Measurements from ENCODE around the gene TAP1. TPM values are rescaled to one million over a fixed set of nuclear protein-coding genes. Genes with fewer than 3 reads are reported as not detected.

The TAP1 gene
- total and polyA plus RNA-seq, 9 of the 15 experiments (the other 6 are each of a cell fraction or from before 2014, with no cell fraction given): 1.3 to 6.0 (median 4.2) TPM

DNA sequence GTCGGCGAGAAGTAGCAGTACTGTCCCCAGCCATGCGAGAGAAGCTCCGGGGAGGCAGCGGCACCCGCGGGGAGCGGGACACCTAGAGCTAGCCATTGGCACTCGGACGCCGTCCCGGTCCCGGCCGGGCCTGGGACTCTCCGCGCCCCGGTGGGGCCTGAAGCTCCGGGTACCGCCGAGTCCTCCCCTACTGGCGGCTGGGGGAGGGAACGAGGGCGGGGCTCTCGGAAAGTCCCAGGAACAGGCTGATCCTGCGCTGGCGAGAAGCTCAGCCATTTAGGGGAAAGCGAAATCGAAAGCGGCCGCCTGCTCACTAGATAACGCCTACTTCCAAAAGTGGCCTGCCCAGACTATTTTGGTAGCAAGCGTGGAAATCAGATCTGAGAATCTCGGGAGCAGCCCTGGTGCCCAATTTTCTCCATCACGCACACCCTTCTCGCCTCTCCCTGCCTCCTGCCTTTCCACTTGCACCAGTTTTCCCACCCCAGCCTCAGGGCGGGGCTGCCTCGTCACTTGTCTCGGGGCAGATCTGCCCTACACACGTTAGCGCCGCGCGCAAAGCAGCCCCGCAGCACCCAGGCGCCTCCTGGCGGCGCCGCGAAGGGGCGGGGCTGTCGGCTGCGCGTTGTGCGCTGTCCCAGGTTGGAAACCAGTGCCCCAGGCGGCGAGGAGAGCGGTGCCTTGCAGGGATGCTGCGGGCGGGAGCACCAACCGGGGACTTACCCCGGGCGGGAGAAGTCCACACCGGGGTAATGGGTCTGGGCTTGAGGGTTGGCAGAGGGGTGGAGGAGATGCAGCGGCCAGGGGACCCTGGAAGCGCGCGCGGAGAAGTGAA is at the start of gene TAP1, which contains the start of gene PSMB9 (continued):
- TF ChIP-seq ZFX (CRISPR knock-in tag; IDR thresholded peaks at IDR 0.05): peak; percentile 79
- TF ChIP-seq, protein P1, sequence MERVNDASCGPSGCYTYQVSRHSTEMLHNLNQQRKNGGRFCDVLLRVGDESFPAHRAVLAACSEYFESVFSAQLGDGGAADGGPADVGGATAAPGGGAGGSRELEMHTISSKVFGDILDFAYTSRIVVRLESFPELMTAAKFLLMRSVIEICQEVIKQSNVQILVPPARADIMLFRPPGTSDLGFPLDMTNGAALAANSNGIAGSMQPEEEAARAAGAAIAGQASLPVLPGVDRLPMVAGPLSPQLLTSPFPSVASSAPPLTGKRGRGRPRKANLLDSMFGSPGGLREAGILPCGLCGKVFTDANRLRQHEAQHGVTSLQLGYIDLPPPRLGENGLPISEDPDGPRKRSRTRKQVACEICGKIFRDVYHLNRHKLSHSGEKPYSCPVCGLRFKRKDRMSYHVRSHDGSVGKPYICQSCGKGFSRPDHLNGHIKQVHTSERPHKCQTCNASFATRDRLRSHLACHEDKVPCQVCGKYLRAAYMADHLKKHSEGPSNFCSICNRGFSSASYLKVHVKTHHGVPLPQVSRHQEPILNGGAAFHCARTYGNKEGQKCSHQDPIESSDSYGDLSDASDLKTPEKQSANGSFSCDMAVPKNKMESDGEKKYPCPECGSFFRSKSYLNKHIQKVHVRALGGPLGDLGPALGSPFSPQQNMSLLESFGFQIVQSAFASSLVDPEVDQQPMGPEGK (CRISPR knock-in tag; IDR thresholded peaks at IDR 0.05; ENCODE audit: borderline replicate concordance): 0 out of 2 replicates have a peak, but pooled peaks have one; percentile 37
- TF ChIP-seq STAG1 (CRISPR knock-in tag; IDR thresholded peaks at IDR 0.05; ENCODE audit: borderline replicate concordance): no peak
- peak; percentile 77; the same call in 1 of the 2 replicates for TF ChIP-seq DIDO1 (tag; IDR thresholded peaks at IDR 0.05; ENCODE audit: low read depth)

DNA sequence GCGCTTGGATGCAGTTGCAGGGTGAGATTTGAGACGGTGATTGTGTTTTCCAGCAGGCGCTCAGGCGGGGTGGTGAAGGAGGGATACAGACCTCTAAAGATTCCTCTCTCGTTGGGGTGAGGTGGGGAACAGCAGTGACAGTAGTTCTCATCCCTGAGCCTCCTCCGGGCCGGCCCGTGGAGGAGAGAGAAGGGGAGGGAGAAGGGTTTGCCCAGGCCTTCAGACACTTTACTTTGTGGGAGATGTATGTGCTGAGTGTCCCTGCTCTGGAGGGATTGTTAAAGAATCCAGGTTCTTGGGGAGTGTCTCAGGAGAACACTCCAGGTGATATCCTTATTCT is 41.5 kb upstream of the TAP1 start:
- POLR2A ChIA-PET: interaction anchor here (0.8 to 0.9 kb wide), 2 partner anchors 77 to 79 kb away, joined by 4 read pairs; no protein-coding TSS in a partner anchor
- CTCF ChIA-PET (ENCODE audit: low intra/inter-chr PET ratio): no interaction called here
- Histone ChIP-seq H2AFZ (ENCODE audit: low read depth, low read length) (no peak overlapping the region), H3K9me3 (replicated peaks; ENCODE audit: control insufficient read depth, insufficient read depth, low read depth, low read length) (no peaks in the 10 kb centered on the region), H3K9ac (ENCODE audit: insufficient read depth in 1 of 2, low read depth in 2 of 2, low read length in 2 of 2) (no peak overlapping the region), H3K4me2 (ENCODE audit: insufficient read depth, low read length) (no peak overlapping the region), H3K4me3 (no peak overlapping the region), H4K20me1 (replicated peaks; ENCODE audit: control insufficient read depth, insufficient read depth, low read length) (no peaks in the 10 kb centered on the region), H3K27me3 (ENCODE audit: control insufficient read depth in 2 of 2, insufficient read depth in 2 of 2, low read length in 2 of 2) (peaks cover 40 to 41% of the 10 kb centered on the region in 2 experiments), H3K79me2 (ENCODE audit: control insufficient read depth, insufficient read depth, low read length) (no peaks in the 10 kb centered on the region), H3K4me1 (replicated peaks in 1 of 2; ENCODE audit: control insufficient read depth in 2 of 2, insufficient read depth in 2 of 2, low read length in 2 of 2) (peaks cover 0 to 8% of the 10 kb centered on the region in 2 experiments; a peak in 2 of 5 replicates), H3K36me3 (ENCODE audit: control insufficient read depth, insufficient read depth, low read length) (no peaks in the 10 kb centered on the region), H3K9me1 (ENCODE audit: control insufficient read depth, insufficient read depth, low read length) (no peaks in the 10 kb centered on the region), H3K27ac (ENCODE audit: extremely low read depth, low read depth, low read length) (no peak overlapping the region)
- ATAC-seq: no peak
- BruUV-seq (replicated peaks): no TSS peak
- no peak for DNase-seq (ENCODE audit: extremely low read depth in 1 of 4, low spot score in 3 of 4)
- in situ Hi-C loops (cut with MboI): no loop called here
- WGBS (ENCODE audit: insufficient coverage, low coverage, missing lambda C conversion rate): 7% methylated on average over 8 of the region's 8 CpGs
- no peak for FAIRE-seq
- intact Hi-C loops (cut with micrococcal nuclease): no loop called here
- no peak for TF ChIP-seq EHMT2 (IDR thresholded peaks at IDR 0.05)
- TF ChIP-seq E2F3 (CRISPR knock-in tag; IDR thresholded peaks at IDR 0.05): no peak
- TF ChIP-seq ELF1 (tag; IDR thresholded peaks at IDR 0.05): no peak
- no peak for TF ChIP-seq POLR2A (conservative IDR thresholded peaks at IDR 0.05)
- no peak for TF ChIP-seq SIX5 (IDR thresholded peaks at IDR 0.05; ENCODE audit: borderline replicate concordance in 1 of 2, insufficient read depth in 1 of 2, low read depth in 1 of 2, low read length in 2 of 2)
- TF ChIP-seq ZNF644 (tag; IDR thresholded peaks at IDR 0.05; ENCODE audit: low read depth): no peak
- TF ChIP-seq NEUROD1 (IDR thresholded peaks at IDR 0.05; ENCODE audit: borderline replicate concordance, low read depth, low read length, partially characterized antibody): no peak

Data from K562 (cell line).